ENCODE data around the gene NEK11. TPM values are rescaled to one million over a fixed set of nuclear protein-coding genes. Genes with fewer than 3 reads are reported as not detected.
"Not testable (repeated sequence)": the region's sequence is repeated elsewhere in the genome, so short reads cannot be mapped to it uniquely, and the experiment has no call there.

Gene NEK11
- total RNA-seq, 2 donors from 2014 or later = 7.4 to 14.0 TPM

DNA sequence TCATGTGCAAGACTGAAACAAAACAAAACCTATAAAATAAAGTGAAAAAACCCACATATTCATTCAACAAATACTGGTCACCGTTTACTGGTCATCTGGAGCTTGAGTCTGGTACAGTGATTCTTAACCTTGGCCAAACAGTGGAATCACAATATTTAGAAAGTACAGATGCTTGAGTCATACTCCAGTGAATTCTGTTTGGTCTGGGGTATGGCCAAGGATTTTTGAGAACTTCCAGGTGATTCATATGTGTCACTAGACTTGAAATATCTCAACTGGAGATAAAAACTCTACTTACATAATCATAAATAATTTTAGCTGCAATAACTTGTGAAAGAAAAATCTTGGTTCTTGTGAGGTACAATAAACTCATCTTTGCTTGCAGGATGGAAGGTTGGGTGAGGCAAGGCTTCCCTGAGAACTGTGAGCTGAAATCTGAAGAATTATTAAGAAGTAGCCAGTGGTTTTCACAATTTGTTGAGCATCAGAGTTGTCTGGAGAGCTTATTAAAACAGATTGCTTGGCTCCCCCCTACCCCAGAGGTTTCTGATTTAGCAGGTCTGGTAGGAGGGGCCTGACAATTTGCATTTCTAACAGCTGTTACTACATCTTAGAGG lies 9.6 kb downstream of the NEK11 start:
- Histone ChIP-seq H3K27ac (no peak overlapping the region), H3K27me3 (replicated peaks; ENCODE audit: insufficient read depth) (no peaks in the 10 kb centered on the region), H3K4me3 (no peak overlapping the region), H3K36me3 (no peaks in the 10 kb centered on the region), H3K9me3 (no peaks in the 10 kb centered on the region), H3K4me1 (replicated peaks) (no peaks in the 10 kb centered on the region)
- intact Hi-C loops (cut with DNase I) = no loop called here
- 29% methylated on average over 1 of the region's 1 CpG for WGBS
- no peak for TF ChIP-seq POLR2A (IDR thresholded peaks at IDR 0.05)
- TF ChIP-seq POLR2AphosphoS5 (IDR thresholded peaks at IDR 0.05) = no peak
- TF ChIP-seq CTCF (IDR thresholded peaks at IDR 0.05) = no peak
- DNase-seq (ENCODE audit: low spot score) = no peak

DNA sequence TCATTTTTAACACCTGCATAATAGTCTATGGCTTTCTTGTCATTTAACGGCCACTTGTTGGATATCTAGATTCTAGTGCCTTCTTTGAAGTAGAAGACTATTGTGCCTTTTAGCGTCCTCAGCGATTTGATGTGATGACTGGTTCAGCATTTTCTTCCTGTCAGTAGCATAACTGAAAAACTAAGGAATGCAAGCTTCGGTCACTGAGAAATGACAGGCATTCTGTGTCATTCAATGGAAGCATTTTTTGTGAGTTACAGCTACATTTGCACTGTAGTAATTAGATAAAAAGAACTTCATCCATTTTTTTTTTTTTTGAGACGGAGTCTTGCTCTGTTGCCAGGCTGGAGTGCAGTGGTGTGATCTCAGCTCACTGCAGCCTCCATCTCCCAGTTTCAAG lies 10.3 kb downstream of the NEK11 start:
- H3K4me3 ChIP-seq = no peak overlapping the region
- H3K27me3 ChIP-seq (replicated peaks; ENCODE audit: insufficient read depth) = no peaks in the 10 kb centered on the region
- 95% methylated on average over 5 of the region's 5 CpGs for WGBS
- H3K27ac ChIP-seq = no peak overlapping the region
- TF ChIP-seq POLR2A (IDR thresholded peaks at IDR 0.05) (no peak), POLR2AphosphoS5 (IDR thresholded peaks at IDR 0.05) (no peak), CTCF (IDR thresholded peaks at IDR 0.05) (no peak)
- DNase-seq (ENCODE audit: low spot score) = no peak
- intact Hi-C loops (cut with DNase I) = no loop called here
- no peaks in the 10 kb centered on the region for H3K9me3 ChIP-seq
- H3K4me1 ChIP-seq (replicated peaks) = no peaks in the 10 kb centered on the region
- H3K36me3 ChIP-seq = no peaks in the 10 kb centered on the region

DNA sequence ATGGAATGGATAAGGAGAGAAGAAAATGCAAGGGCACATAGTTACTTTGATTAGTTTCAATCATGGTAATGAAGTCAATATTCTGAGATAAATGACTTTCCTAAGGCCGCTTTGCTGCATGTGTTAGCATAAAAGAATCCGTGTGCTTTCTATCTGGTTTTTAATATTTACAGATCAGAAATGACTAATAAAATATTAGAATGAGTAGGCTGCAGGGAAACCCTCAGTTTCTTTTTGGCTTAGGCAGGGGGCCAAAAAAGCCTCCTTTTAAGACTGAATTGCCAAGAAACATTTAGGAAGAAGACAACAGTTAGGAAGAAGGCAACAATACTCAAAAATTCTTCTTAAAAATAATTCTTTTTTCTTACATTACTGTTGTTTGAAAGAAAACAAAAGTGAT lies 11.6 kb downstream of the NEK11 start:
- Histone ChIP-seq H3K9me3 (no peaks in the 10 kb centered on the region), H3K4me1 (replicated peaks) (no peaks in the 10 kb centered on the region), H3K27me3 (replicated peaks; ENCODE audit: insufficient read depth) (no peaks in the 10 kb centered on the region), H3K4me3 (no peak overlapping the region), H3K36me3 (no peaks in the 10 kb centered on the region), H3K27ac (no peak overlapping the region)
- DNase-seq (ENCODE audit: low spot score) = no peak
- TF ChIP-seq POLR2A (IDR thresholded peaks at IDR 0.05) (no peak), POLR2AphosphoS5 (IDR thresholded peaks at IDR 0.05) (no peak), CTCF (IDR thresholded peaks at IDR 0.05) (no peak)
- intact Hi-C loops (cut with DNase I) = no loop called here
- WGBS = 73% methylated on average over 2 of the region's 2 CpGs

- H3K4me1 ChIP-seq (replicated peaks); H3K36me3 ChIP-seq; H3K4me3 ChIP-seq; intact Hi-C loops (cut with DNase I); DNase-seq (ENCODE audit: low spot score); H3K27ac ChIP-seq; H3K27me3 ChIP-seq (replicated peaks; ENCODE audit: insufficient read depth); H3K9me3 ChIP-seq: not testable (repeated sequence)
- 80% methylated on average over 9 of the region's 10 CpGs for WGBS
These were observed 15.8 kb downstream of the NEK11 start for GRCh38 chr3:131042271-131042985.

DNA sequence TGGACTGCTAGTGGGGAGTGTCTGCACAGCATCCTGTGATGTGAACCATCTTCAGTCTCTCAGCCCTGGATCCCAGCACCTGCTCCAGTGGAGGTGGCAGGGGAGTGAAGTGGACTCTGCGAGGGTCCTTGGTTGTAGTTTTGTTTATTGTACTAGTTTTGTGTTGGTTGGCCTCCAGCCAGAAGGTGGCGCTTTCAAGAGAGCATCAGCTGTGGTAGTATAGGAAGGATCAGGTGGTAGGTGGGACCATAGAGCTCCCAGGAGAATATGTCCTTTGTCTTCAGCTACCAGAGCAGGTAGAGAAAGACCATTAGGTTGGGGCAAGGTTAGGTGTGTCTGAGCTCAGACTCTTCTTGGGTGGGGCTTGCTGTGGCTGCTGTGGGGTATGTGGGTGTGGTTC lies 20.9 kb downstream of the NEK11 start:
- no peak for DNase-seq (ENCODE audit: low spot score)
- Histone ChIP-seq H3K4me3 (no peak overlapping the region), H3K27ac (no peak overlapping the region), H3K36me3 (no peaks in the 10 kb centered on the region), H3K9me3 (no peaks in the 10 kb centered on the region), H3K4me1 (replicated peaks) (no peaks in the 10 kb centered on the region), H3K27me3 (replicated peaks; ENCODE audit: insufficient read depth) (no peaks in the 10 kb centered on the region)
- 91% methylated on average over 2 of the region's 2 CpGs for WGBS
- TF ChIP-seq CTCF (IDR thresholded peaks at IDR 0.05) = no peak
- TF ChIP-seq POLR2AphosphoS5 (IDR thresholded peaks at IDR 0.05) = no peak
- no peak for TF ChIP-seq POLR2A (IDR thresholded peaks at IDR 0.05)
- intact Hi-C loops (cut with DNase I) = no loop called here

Data from prostate gland (tissue), 2 donors.